ENCODE results near the gene R3HDML.

Gene R3HDML

DNA sequence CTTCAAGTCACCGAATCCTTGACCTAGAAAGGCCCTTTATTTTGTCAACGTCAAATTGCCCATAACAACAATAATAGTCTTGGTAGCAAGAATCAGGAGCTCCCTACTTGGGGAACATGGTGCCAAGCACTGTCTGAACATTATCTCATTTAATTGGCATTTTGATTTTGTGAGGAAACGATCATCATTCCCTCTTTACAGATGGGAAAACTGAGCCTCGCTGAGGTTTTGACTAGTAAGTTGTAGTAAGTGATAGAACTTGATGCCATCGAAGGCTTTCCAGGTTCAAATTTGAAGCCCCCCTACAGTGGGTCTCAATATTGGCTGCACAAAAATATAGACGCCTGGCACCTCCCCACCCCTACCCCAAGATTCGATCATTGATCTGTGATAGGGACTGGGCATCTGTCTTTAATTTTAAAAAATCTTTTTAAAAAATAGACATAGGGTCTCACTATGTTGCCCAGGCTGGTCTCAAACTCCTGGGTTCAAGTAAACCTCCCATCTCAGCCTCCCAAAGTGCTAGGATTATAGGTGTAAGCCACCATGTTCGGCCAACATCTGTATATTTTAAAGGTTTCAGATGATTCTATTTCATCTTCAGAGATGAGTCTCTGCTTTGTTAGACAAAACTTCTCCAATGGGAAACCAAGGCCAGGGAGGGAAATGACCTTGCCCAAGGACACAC lies 55.4 kb downstream of the R3HDML start:
- DNase-seq (ENCODE audit: extremely low spot score), result no peak
- TF ChIP-seq, protein P1, sequence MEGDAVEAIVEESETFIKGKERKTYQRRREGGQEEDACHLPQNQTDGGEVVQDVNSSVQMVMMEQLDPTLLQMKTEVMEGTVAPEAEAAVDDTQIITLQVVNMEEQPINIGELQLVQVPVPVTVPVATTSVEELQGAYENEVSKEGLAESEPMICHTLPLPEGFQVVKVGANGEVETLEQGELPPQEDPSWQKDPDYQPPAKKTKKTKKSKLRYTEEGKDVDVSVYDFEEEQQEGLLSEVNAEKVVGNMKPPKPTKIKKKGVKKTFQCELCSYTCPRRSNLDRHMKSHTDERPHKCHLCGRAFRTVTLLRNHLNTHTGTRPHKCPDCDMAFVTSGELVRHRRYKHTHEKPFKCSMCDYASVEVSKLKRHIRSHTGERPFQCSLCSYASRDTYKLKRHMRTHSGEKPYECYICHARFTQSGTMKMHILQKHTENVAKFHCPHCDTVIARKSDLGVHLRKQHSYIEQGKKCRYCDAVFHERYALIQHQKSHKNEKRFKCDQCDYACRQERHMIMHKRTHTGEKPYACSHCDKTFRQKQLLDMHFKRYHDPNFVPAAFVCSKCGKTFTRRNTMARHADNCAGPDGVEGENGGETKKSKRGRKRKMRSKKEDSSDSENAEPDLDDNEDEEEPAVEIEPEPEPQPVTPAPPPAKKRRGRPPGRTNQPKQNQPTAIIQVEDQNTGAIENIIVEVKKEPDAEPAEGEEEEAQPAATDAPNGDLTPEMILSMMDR (IDR thresholded peaks at IDR 0.05; ENCODE audit: control extremely low read depth, extremely low read depth, low read depth, missing control alignments), result no peak
- ChIA-PET CTCF (interaction anchor here (1.5 to 1.6 kb wide), 2 partner anchors 175 to 218 kb away, joined by 4 to 5 read pairs; no protein-coding TSS in a partner anchor), POLR2A (no interaction called here)

DNA sequence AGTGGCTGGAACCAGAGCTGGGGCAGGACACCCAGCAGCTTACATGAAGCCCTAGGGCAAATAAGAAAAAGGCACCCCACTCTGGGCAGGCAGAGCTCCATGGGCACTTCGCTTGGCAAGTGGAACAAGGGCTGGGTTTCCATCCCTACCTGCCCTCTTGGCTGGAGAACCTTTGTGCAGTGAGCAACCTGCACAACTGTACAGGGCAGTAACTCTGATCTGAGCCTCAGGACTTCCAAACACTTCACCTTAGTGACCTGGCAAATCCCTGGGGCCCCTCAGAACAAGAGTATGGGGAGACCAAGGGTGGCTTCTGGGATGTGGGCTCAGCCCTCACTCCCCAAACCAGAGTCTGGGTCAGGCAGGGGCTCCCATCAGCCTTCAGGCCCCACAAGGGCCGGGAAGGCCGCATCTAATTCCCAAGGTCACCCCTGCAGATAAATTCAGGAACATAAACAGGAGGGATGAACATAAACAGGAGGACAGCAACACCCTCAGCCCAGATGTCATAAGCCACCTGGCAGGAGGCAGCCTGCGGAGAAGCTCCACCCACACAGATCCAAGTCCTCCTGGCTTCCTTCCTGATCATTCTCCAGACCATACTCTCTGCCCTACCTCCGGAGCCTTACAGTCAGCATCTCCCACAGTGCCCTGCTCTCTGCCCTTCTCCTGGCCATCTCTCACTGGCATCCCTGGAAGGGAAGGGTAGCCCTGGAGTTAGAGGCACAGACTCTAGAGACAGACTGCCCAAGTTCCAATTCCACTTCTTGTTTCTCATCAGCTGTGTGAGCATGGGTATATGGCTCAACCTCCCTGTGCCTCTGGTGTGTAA lies 56.1 kb downstream of the R3HDML start:
- DNase-seq (ENCODE audit: extremely low spot score), result no peak
- TF ChIP-seq, protein P1 (IDR thresholded peaks at IDR 0.05; ENCODE audit: control extremely low read depth, extremely low read depth, low read depth, missing control alignments), result no peak
- CTCF ChIA-PET, result no interaction called here
- POLR2A ChIA-PET, result no interaction called here

DNA sequence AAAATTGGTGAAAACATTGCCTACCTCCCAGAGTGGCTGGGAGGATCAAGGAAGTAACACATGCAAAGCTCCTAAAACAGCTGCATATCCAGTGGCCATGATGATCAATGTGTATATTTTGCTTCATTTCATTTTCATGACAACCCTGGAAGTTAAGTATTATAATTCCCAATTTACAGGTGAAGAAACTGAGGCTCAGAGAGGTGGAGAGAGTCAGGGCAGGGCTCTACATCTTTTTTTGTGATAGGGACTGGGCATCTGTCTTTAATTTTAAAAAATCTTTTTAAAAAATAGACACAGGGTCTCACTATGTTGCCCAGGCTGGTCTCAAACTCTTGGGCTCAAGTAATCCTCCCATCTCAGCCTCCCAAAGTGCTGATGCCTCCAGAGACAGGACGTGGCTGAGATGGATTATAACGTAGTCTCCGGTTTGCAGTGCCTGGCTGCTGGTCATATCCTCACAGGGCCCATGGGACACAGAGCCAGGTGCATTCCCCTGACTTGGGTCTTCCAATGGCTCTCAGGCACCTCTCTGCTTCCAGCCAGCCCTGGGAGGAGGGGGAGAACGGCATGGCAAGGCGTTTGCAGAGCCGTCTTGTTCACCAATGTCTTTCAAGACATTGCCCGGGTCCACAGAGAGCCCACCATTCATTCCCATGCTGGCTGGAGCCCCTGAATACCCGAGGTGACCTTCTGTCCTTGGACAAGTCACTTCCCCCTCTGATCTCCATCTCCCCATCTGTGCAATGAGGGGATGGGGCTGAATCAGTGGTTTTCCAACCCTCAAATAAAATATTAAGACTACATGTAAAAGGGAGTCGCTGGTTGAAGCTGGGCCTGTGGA lies 57.0 kb downstream of the R3HDML start:
- DNase-seq (ENCODE audit: extremely low spot score), result no peak
- ChIA-PET POLR2A (no interaction called here), CTCF (interaction anchor here (0.8 kb wide), 1 partner anchor 13 kb away, joined by 3 read pairs; no protein-coding TSS in a partner anchor)
- TF ChIP-seq, protein P1 (IDR thresholded peaks at IDR 0.05; ENCODE audit: control extremely low read depth, extremely low read depth, low read depth, missing control alignments), result no peak

DNA sequence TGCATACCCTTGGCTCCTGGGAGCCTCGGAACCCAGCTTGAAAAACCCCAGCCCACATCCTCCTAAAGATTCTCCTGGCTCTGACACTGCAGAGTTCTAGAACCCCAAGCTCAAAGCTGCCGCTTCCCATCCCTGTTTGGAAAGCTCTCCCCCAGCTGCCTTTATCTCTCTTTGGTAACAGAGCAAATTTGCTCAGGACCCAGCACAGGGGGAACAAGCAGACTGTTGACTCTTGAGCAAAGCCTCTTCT lies 57.5 kb downstream of the R3HDML start:
- TF ChIP-seq, protein P1 (IDR thresholded peaks at IDR 0.05; ENCODE audit: control extremely low read depth, extremely low read depth, low read depth, missing control alignments), result no peak
- DNase-seq (ENCODE audit: extremely low spot score), result no peak
- ChIA-PET POLR2A (no interaction called here), CTCF (interaction anchor here (0.8 kb wide), 1 partner anchor 12 kb away, joined by 3 read pairs; no protein-coding TSS in a partner anchor)

DNA sequence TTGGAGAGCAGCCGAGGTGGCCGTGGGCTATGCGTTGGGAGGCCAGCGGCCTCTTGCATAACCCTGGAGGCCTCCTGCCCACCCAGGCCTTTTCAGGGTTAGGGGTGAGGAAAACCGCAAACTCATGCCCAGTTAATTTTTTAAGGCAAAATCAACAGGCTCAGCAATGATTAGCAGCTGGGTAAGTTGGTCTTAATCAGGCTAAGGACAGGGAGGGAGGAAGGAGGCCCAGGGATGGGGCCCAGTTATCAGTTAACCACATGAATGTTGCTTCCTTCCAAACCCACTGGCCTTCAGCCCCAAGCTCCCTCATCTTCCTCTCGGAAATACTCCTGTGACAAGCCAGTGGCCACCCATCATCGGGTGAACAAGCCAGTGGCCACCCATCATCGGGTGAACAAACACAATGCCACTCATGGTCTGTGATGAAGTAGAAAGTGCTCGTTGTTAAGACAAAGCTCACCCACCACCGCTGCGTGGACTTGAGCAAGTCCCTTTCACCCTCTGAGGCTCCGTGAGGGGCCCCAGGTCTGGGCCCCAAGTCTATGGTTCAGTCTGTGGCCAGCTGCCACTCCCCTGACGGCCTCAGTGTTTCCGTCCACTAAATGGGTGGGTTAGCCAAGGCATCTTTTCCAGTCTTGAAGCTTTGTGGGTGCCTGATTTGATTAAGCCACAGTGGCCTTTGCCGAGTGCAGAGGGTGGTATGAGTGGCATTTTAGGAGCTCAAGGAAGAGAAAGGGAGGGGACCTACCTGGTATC lies 58.0 kb downstream of the R3HDML start:
- TF ChIP-seq, protein P1 (IDR thresholded peaks at IDR 0.05; ENCODE audit: control extremely low read depth, extremely low read depth, low read depth, missing control alignments), result no peak
- CTCF ChIA-PET, result interaction anchor here (0.8 to 1.1 kb wide), 2 partner anchors 11 to 12 kb away, joined by 3 to 9 read pairs; no protein-coding TSS in a partner anchor
- no peak for DNase-seq (ENCODE audit: extremely low spot score)
- POLR2A ChIA-PET, result interaction anchor here (0.8 kb wide), 1 partner anchor 81 kb away, joined by 3 read pairs; no protein-coding TSS in a partner anchor
